Measurements from ENCODE around the gene MBD3L2. TPM values are rescaled to one million over a fixed set of nuclear protein-coding genes. Genes with fewer than 3 reads are reported as not detected.

MBD3L2 gene
- total and polyA plus RNA-seq, 9 of the 15 experiments (the other 6 are each of a cell fraction or from before 2014, with no cell fraction given), result not detected

GRCh38 chr19:7007859-7008258 lies 41.3 kb upstream of the MBD3L2 start (continued):
- TF ChIP-seq CBFA2T2 (conservative IDR thresholded peaks at IDR 0.05) (no peak), ZNF263 (CRISPR knock-in tag; IDR thresholded peaks at IDR 0.05; ENCODE audit: borderline replicate concordance) (no peak), MYC (IDR thresholded peaks at IDR 0.05; ENCODE audit: low read depth, low read length) (no peak), MYC (CRISPR knock-in tag; IDR thresholded peaks at IDR 0.05; ENCODE audit: borderline replicate concordance, low read depth) (no peak)
- TF ChIP-seq, protein P1, sequence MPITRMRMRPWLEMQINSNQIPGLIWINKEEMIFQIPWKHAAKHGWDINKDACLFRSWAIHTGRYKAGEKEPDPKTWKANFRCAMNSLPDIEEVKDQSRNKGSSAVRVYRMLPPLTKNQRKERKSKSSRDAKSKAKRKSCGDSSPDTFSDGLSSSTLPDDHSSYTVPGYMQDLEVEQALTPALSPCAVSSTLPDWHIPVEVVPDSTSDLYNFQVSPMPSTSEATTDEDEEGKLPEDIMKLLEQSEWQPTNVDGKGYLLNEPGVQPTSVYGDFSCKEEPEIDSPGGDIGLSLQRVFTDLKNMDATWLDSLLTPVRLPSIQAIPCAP (CRISPR knock-in tag; IDR thresholded peaks at IDR 0.05; ENCODE audit: borderline replicate concordance), result no peak

DNA sequence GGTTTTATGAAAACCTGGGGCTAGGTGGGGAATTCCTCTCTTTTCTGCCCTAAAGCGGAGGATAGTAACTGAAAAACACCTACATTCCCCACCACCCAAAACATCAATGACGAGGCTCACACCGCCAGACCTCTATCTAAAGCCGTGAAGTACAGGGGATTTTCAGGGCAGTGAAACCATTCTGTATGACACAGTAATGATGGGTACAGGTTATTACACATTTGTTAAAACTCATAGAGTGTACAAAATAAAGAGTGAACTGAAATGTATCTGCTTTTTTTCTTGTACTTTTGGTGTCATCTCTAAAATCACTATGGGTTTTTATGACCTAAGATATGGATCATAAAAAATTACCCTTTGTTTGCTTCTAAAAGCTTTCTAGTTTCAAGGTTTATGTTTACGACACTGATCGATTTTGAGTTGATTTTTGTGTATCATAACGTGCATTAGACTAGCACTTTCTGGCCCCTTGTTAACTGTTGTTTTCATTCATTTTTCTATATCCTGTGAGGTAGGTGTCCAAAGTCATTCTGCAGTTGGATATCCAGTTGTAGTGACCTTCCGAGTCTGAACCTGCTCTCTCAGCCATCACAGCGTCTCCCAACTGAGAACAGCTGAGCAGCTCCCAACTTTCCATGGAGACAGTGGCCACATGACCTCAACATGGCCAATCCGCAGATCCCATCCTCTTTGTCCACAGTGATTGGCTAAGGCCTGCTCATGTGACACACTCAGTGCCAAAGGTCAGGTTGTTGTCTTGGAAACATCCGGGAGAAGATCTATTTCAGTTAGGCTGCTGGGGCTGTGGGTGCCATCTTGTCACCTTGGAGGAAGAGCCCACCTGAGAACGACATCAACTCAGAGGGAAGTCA lies 38.2 kb upstream of the MBD3L2 start:
- Histone ChIP-seq H3K79me2 (ENCODE audit: control insufficient read depth, insufficient read depth, low read length) (no peaks in the 10 kb centered on the region), H3K27me3 (ENCODE audit: control insufficient read depth in 2 of 2, insufficient read depth in 2 of 2, low read length in 2 of 2) (peaks cover 0 to 6% of the 10 kb centered on the region in 2 experiments; a peak in 2 of 5 replicates), H4K20me1 (replicated peaks; ENCODE audit: control insufficient read depth, insufficient read depth, low read length) (no peaks in the 10 kb centered on the region), H3K4me3 (no peak overlapping the region), H3K4me1 (replicated peaks in 1 of 2; ENCODE audit: control insufficient read depth in 2 of 2, insufficient read depth in 2 of 2, low read length in 2 of 2) (no peaks in the 10 kb centered on the region), H2AFZ (ENCODE audit: low read depth, low read length) (no peak overlapping the region), H3K9me1 (ENCODE audit: control insufficient read depth, insufficient read depth, low read length) (no peaks in the 10 kb centered on the region), H3K36me3 (ENCODE audit: control insufficient read depth, insufficient read depth, low read length) (no peaks in the 10 kb centered on the region), H3K27ac (ENCODE audit: extremely low read depth, low read depth, low read length) (no peak overlapping the region), H3K9me3 (replicated peaks; ENCODE audit: control insufficient read depth, insufficient read depth, low read depth, low read length) (0 out of 2 replicates have a peak, but pooled peaks cover 3% of the 10 kb centered on the region), H3K4me2 (ENCODE audit: insufficient read depth, low read length) (no peak overlapping the region), H3K9ac (ENCODE audit: insufficient read depth in 1 of 2, low read depth in 2 of 2, low read length in 2 of 2) (no peak overlapping the region)
- DNase-seq (ENCODE audit: extremely low read depth in 1 of 4, low spot score in 3 of 4) (no peak), FAIRE-seq (no peak), ATAC-seq (no peak)
- CTCF ChIA-PET (ENCODE audit: low intra/inter-chr PET ratio), result no interaction called here
- POLR2A ChIA-PET, result no interaction called here
- in situ Hi-C loops (cut with MboI) (no loop called here), intact Hi-C loops (cut with micrococcal nuclease) (no loop called here)
- BruUV-seq (replicated peaks), result no TSS peak
- TF ChIP-seq RFX1 (IDR thresholded peaks at IDR 0.05), result peak; percentile 26; the same call in 1 of the 2 replicates
- TF ChIP-seq CBFA2T2 (conservative IDR thresholded peaks at IDR 0.05), result 0 out of 2 replicates have a peak, but pooled peaks have one; percentile 5
- TF ChIP-seq NR2C2 (CRISPR knock-in tag; IDR thresholded peaks at IDR 0.05), result no peak
- peak; percentile 62; the same call in 1 of the 2 replicates for TF ChIP-seq NR2C2 (tag; IDR thresholded peaks at IDR 0.05)
- peak; percentile 83 for TF ChIP-seq USF1 (CRISPR knock-in tag; IDR thresholded peaks at IDR 0.05)
- no peak for TF ChIP-seq OTX1 (CRISPR knock-in tag; IDR thresholded peaks at IDR 0.05)
- TF ChIP-seq, protein P2, sequence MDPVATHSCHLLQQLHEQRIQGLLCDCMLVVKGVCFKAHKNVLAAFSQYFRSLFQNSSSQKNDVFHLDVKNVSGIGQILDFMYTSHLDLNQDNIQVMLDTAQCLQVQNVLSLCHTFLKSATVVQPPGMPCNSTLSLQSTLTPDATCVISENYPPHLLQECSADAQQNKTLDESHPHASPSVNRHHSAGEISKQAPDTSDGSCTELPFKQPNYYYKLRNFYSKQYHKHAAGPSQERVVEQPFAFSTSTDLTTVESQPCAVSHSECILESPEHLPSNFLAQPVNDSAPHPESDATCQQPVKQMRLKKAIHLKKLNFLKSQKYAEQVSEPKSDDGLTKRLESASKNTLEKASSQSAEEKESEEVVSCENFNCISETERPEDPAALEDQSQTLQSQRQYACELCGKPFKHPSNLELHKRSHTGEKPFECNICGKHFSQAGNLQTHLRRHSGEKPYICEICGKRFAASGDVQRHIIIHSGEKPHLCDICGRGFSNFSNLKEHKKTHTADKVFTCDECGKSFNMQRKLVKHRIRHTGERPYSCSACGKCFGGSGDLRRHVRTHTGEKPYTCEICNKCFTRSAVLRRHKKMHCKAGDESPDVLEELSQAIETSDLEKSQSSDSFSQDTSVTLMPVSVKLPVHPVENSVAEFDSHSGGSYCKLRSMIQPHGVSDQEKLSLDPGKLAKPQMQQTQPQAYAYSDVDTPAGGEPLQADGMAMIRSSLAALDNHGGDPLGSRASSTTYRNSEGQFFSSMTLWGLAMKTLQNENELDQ (CRISPR knock-in tag; IDR thresholded peaks at IDR 0.05; ENCODE audit: borderline replicate concordance), result no peak
- TF ChIP-seq NR2C1 (IDR thresholded peaks at IDR 0.05), result peak; percentile 64
- peak; percentile 74 for TF ChIP-seq NR2C1 (tag; IDR thresholded peaks at IDR 0.05)
- TF ChIP-seq RAD51 (IDR thresholded peaks at IDR 0.05; ENCODE audit: borderline replicate concordance, low read depth), result peak; percentile 78
- no peak for TF ChIP-seq KAT8 (IDR thresholded peaks at IDR 0.05; ENCODE audit: low read depth)
- peak; percentile 84 for TF ChIP-seq USF2 (CRISPR knock-in tag; IDR thresholded peaks at IDR 0.05)
- WGBS (ENCODE audit: insufficient coverage, low coverage, missing lambda C conversion rate), result 1% methylated on average over 11 of the region's 12 CpGs
